Smooth muscle cell (in vitro differentiated cells): ENCODE results near the gene DLGAP5. TPM values are rescaled to one million over a fixed set of nuclear protein-coding genes. Genes with fewer than 3 reads are reported as not detected.

Experiments
- DNase-seq: peaks from one replicate; lab custom pipeline; 2025; ENCODE audit not compliant: unreplicated experiment; lab: John Stamatoyannopoulos, UW
- H2AFZ ChIP-seq: fragments of 200-600 bp; sonication (generic); 2 replicates; pipeline ENCODE4 v1.6.0; 2016; ENCODE audit warnings: antibody characterized with exemption, low read depth, mild to moderate bottlenecking
- H3F3A ChIP-seq: fragments of 200-600 bp; sonication (generic); 2 replicates; pipeline ENCODE4 v1.6.0; 2017; ENCODE audit warnings: antibody characterized with exemption, low read depth
- H3K27ac ChIP-seq: fragments of 200-600 bp; sonication (generic); 2 replicates; pipeline ENCODE4 v1.5.1; 2016; ENCODE audit warnings: low read depth, mild to moderate bottlenecking
- H3K27me3 ChIP-seq: fragments of 200-600 bp; sonication (generic); 2 replicates; pipeline ENCODE4 v1.6.1; 2016; ENCODE audit warnings: low read depth, mild to moderate bottlenecking
- H3K36me3 ChIP-seq: fragments of 200-600 bp; sonication (generic); 2 replicates; pipeline ENCODE4 v1.5.1; 2016; ENCODE audit warnings: low read depth
- H3K4me1 ChIP-seq: fragments of 200-600 bp; sonication (generic); 2 replicates; pipeline ENCODE4 v1.5.1; 2016; ENCODE audit warnings: low read depth
- H3K4me2 ChIP-seq: fragments of 200-600 bp; sonication (generic); 2 replicates; pipeline ENCODE4 v1.6.0; 2016; ENCODE audit warnings: mild to moderate bottlenecking
- H3K4me3 ChIP-seq: fragments of 200-600 bp; sonication (generic); 2 replicates; pipeline ENCODE4 v1.5.1; 2016; ENCODE audit warnings: mild to moderate bottlenecking
- H3K79me2 ChIP-seq: fragments of 200-600 bp; sonication (generic); 2 replicates; pipeline ENCODE4 v1.6.0; 2016; ENCODE audit warnings: low read depth, mild to moderate bottlenecking
- H3K9ac ChIP-seq: fragments of 200-600 bp; sonication (generic); 2 replicates; pipeline ENCODE4 v1.6.0; 2016; ENCODE audit warnings: low read depth
- H3K9me3 ChIP-seq: fragments of 200-600 bp; sonication (generic); replicated peaks from 2 replicates; pipeline ENCODE4 v1.5.1; 2016; ENCODE audit warnings: low read depth
- H4K20me1 ChIP-seq: fragments of 200-600 bp; sonication (generic); 2 replicates; pipeline ENCODE4 v1.6.0; 2016; ENCODE audit warnings: low read depth
- CTCF ChIP-seq: fragments of 200-600 bp; sonication (generic); IDR thresholded peaks from 2 replicates; pipeline ENCODE4 v1.5.1; 2017; ENCODE audit warnings: borderline replicate concordance, mild to moderate bottlenecking, antibody characterized with exemption; ENCODE audit not compliant: insufficient read depth, poor library complexity, severe bottlenecking
- WGBS: methylation state at CpG from one replicate; pipeline ENCODE4 v1.1.7; 2016; ENCODE audit warnings: low lambda C conversion rate; 5-methylcytosine and 5-hydroxymethylcytosine counted together
- polyA plus RNA-seq: library from polyadenylated mRNA; unstranded; fragments of >200 nt; fragmentation: Nextera tagmentation; extraction: Ambion mirVana; gene quantifications from 2 replicates; pipeline ENCODE4 v1.2.1, GENCODE V29; 2016
- total RNA-seq: library from RNA; depleted of rRNA; stranded (reverse); fragments of >200 nt; gene quantifications from 2 replicates; pipeline ENCODE4 v1.2.3, GENCODE V29; 2014

Gene DLGAP5
- total and polyA plus RNA-seq, 2 experiments from 2014 or later = 7.5 to 8.0 TPM

- peaks cover 4% of the 10 kb centered on the region for H3F3A ChIP-seq
- H3K4me2 ChIP-seq = peak overlapping the region; percentile 37
- peaks cover under 1% of the 10 kb centered on the region for H3K36me3 ChIP-seq
- H3K9ac ChIP-seq = no peak overlapping the region
- no peaks in the 10 kb centered on the region for H3K27me3 ChIP-seq
- H3K79me2 ChIP-seq = peaks cover 80% of the 10 kb centered on the region
- no peaks in the 10 kb centered on the region for H3K9me3 ChIP-seq
- H3K4me3 ChIP-seq = no peak overlapping the region
- no peak for DNase-seq
- 70% methylated on average over 4 of the region's 4 CpGs for WGBS
- TF ChIP-seq CTCF = peak; percentile 40
- H4K20me1 ChIP-seq = peaks cover 86% of the 10 kb centered on the region
- H3K27ac ChIP-seq = peak overlapping the region; percentile 54
- H3K4me1 ChIP-seq = no peaks in the 10 kb centered on the region
- H2AFZ ChIP-seq = no peak overlapping the region
These were observed 58.0 kb downstream of the DLGAP5 start for GRCh38 chr14:55133416-55133815.

GRCh38 chr14:55131370-55132137, 59.8 kb downstream of the DLGAP5 start:
- Histone ChIP-seq H3K27ac (no peak overlapping the region), H2AFZ (no peak overlapping the region), H3K9ac (no peak overlapping the region), H3K4me3 (peak overlapping the region; percentile 74), H3K36me3 (no peaks in the 10 kb centered on the region), H3F3A (peaks cover 11% of the 10 kb centered on the region), H3K4me2 (peak overlapping the region; percentile 94), H4K20me1 (peaks cover 67% of the 10 kb centered on the region), H3K4me1 (peaks cover 11% of the 10 kb centered on the region), H3K9me3 (no peaks in the 10 kb centered on the region), H3K27me3 (no peaks in the 10 kb centered on the region), H3K79me2 (peaks cover 63% of the 10 kb centered on the region)
- 88% methylated on average over 7 of the region's 7 CpGs for WGBS
- no peak for TF ChIP-seq CTCF
- no peak for DNase-seq

- Histone ChIP-seq H3K27me3 (no peaks in the 10 kb centered on the region), H3K9me3 (no peaks in the 10 kb centered on the region), H2AFZ (peak overlapping the region; percentile 76), H4K20me1 (peaks cover 53% of the 10 kb centered on the region), H3K4me1 (peaks cover 11% of the 10 kb centered on the region), H3K4me2 (peak overlapping the region; percentile 94), H3K4me3 (peak overlapping the region; percentile 74), H3K36me3 (no peaks in the 10 kb centered on the region), H3K9ac (peak overlapping the region; percentile 94), H3F3A (peaks cover 14% of the 10 kb centered on the region), H3K27ac (peak overlapping the region; percentile 85), H3K79me2 (peaks cover 51% of the 10 kb centered on the region)
- no peak for DNase-seq
- TF ChIP-seq CTCF = no peak
- WGBS = 29% methylated on average over 10 of the region's 10 CpGs
These were observed 61.2 kb downstream of the DLGAP5 start for GRCh38 chr14:55130196-55130550.
